HEK293 (cell line): ENCODE measurements around the gene TPRG1.
"Not testable (repeated sequence)": the region's sequence is repeated elsewhere in the genome, so short reads cannot be mapped to it uniquely, and the experiment has no call there.

ENCODE experiments used
- CTCF ChIA-PET: fragments of 350-600 bp; formaldehyde crosslinking; extraction: SDS; loops from one replicate; lab custom pipeline; 2021; ENCODE audit warnings: antibody characterized with exemption; lab: Yijun Ruan, JAX
- POLR2A ChIA-PET: fragments of 300-600 bp; formaldehyde crosslinking; extraction: SDS; loops from one replicate; lab custom pipeline; 2020; ENCODE audit warnings: antibody characterized with exemption, inconsistent platforms; lab: Yijun Ruan, JAX
- H3K27ac ChIP-seq: fragments of 200-500 bp; sonication (Bioruptor generic); 2 replicates; pipeline ENCODE4 v1.5.1; 2014; ENCODE audit warnings: low read depth, low read length, control low read depth, inconsistent platforms; ENCODE audit errors: extremely low read depth
- H3K36me3 ChIP-seq, 2 experiments: fragments of 200-500 bp in 1 of 2; sonication (Bioruptor generic) in 1 of 2; 1 replicate in 1 of 2; 2 replicates in 1 of 2; pipeline ENCODE4 v1.5.1; 2014 to 2017; ENCODE audit warnings: inconsistent platforms in 2 of 2, low read length in 2 of 2; ENCODE audit not compliant: control insufficient read depth in 2 of 2, insufficient read depth in 1 of 2
- H3K4me1 ChIP-seq: fragments of 200-500 bp; sonication (Bioruptor generic); 2 replicates; pipeline ENCODE4 v1.5.1; 2014; ENCODE audit warnings: mild to moderate bottlenecking, low read length, inconsistent platforms; ENCODE audit not compliant: control insufficient read depth, insufficient read depth
- H3K4me3 ChIP-seq: 2 replicates; pipeline ENCODE4 v1.5.1; 2011; ENCODE audit warnings: low read depth, mild to moderate bottlenecking, control low read depth, low read length, moderate library complexity
- H3K9me3 ChIP-seq: fragments of 200-500 bp; sonication (Bioruptor generic); 2 replicates; pipeline ENCODE4 v1.5.1; 2014; ENCODE audit warnings: low read depth, low read length, inconsistent platforms; ENCODE audit not compliant: control insufficient read depth, insufficient read depth
- GLI2 ChIP-seq: fragments of 450-650 bp; formaldehyde crosslinking; IDR thresholded peaks from 2 replicates; pipeline ENCODE4; 2017; ENCODE audit warnings: missing biosample characterization, missing genetic modification characterization, low read depth, borderline replicate concordance
- GLIS1 ChIP-seq: fragments of 450-650 bp; formaldehyde crosslinking; IDR thresholded peaks from 2 replicates; pipeline ENCODE4 v1.5.1; 2016; ENCODE audit warnings: missing biosample characterization, missing genetic modification characterization
- HOXA7 ChIP-seq: sonication (generic); formaldehyde crosslinking; IDR thresholded peaks from 2 replicates; pipeline ENCODE4 v1.8.1; 2022; ENCODE audit warnings: missing genetic modification reagents, borderline replicate concordance
- WT1 ChIP-seq: fragments of 450-650 bp; formaldehyde crosslinking; IDR thresholded peaks from 2 replicates; pipeline ENCODE4 v1.5.1; 2016; ENCODE audit warnings: missing biosample characterization, missing genetic modification characterization
- ZBTB8A ChIP-seq: fragments of 450-650 bp; formaldehyde crosslinking; IDR thresholded peaks from 2 replicates; pipeline ENCODE4 v1.5.1; 2016; ENCODE audit warnings: missing biosample characterization, missing genetic modification characterization
- ZNF174 ChIP-seq: fragments of 450-650 bp; formaldehyde crosslinking; IDR thresholded peaks from 2 replicates; pipeline ENCODE4 v1.5.0; 2017; ENCODE audit warnings: missing biosample characterization, mild to moderate bottlenecking, missing genetic modification characterization
- ZNF518A ChIP-seq: fragments of 450-650 bp; formaldehyde crosslinking; conservative IDR thresholded peaks from 2 replicates; pipeline ENCODE4 v1.5.1; 2016; ENCODE audit warnings: low read depth, missing biosample characterization, missing genetic modification characterization
- ZNF571 ChIP-seq: fragments of 450-650 bp; formaldehyde crosslinking; IDR thresholded peaks from 2 replicates; pipeline ENCODE4 v1.5.0; 2017; ENCODE audit warnings: missing biosample characterization, missing genetic modification characterization
- ZNF621 ChIP-seq: fragments of 450-650 bp; formaldehyde crosslinking; IDR thresholded peaks from 2 replicates; pipeline ENCODE4 v1.5.1; 2017; ENCODE audit warnings: missing biosample characterization, missing genetic modification characterization
- TF ChIP-seq, protein P1 (sequence below): fragments of 450-650 bp; formaldehyde crosslinking; IDR thresholded peaks from 2 replicates; pipeline ENCODE4 v1.5.1; 2016; ENCODE audit warnings: missing biosample characterization, missing genetic modification characterization
- TF ChIP-seq, protein P2 (sequence below): fragments of 450-650 bp; formaldehyde crosslinking; conservative IDR thresholded peaks from 2 replicates; pipeline ENCODE4 v1.5.1; 2016; ENCODE audit warnings: low read depth, missing biosample characterization, missing genetic modification characterization
- TF ChIP-seq, protein P3 (sequence below): fragments of 450-650 bp; formaldehyde crosslinking; IDR thresholded peaks from 2 replicates; pipeline ENCODE4 v1.5.1; 2016; ENCODE audit warnings: missing biosample characterization, missing genetic modification characterization

The TPRG1 gene

GRCh38 chr3:189324538-189325138 is 152.9 kb downstream of the TPRG1 start (continued):
- TF ChIP-seq, protein P1, sequence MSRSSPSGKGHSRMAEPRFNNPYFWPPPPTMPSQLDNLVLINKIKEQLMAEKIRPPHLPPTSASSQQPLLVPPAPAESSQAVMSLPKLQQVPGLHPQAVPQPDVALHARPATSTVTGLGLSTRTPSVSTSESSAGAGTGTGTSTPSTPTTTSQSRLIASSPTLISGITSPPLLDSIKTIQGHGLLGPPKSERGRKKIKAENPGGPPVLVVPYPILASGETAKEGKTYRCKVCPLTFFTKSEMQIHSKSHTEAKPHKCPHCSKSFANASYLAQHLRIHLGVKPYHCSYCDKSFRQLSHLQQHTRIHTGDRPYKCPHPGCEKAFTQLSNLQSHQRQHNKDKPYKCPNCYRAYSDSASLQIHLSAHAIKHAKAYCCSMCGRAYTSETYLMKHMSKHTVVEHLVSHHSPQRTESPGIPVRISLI (tag by site-specific recombination) = peak; percentile 93
- no peak for TF ChIP-seq ZNF621 (tag by site-specific recombination)
- TF ChIP-seq, all 188 proteins: peak for 61

DNA sequence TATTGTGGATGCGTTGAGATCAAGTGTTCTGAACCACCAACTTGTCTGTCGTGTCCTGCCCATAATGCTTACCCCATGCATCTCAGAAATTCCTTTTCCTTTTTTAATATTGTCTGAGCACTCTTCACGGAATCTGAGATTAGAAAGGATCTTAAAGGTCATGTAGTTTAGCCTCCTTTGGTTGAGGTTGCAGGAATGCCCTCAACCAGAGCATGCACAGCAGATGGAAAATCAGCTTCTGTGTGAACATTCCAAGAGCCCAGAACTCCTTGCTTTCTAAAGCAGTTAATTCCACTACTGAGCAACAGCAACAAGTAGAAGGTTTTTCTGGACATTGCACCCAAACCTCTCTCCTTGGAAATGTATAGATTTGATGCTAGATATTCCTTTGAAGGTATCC is 153.7 kb downstream of the TPRG1 start:
- ChIA-PET POLR2A (interaction anchor here (1.3 to 2.5 kb wide), 3 partner anchors 16 to 53 kb away, joined by 3 to 18 read pairs (median 6); no protein-coding TSS in a partner anchor), CTCF (interaction anchor here (0.7 to 1.2 kb wide), 2 partner anchors 18 to 36 kb away, joined by 3 read pairs; no protein-coding TSS in a partner anchor)
- Histone ChIP-seq H3K4me1 (peaks cover 16% of the 10 kb centered on the region), H3K4me3 (no peak overlapping the region), H3K9me3 (no peaks in the 10 kb centered on the region), H3K36me3 (no peaks in the 10 kb centered on the region), H3K27ac (peak overlapping the region; percentile 63; the same call in 1 of the 2 replicates)
- TF ChIP-seq ZNF174 (tag by site-specific recombination) (no peak), GLIS1 (no peak), HOXA7 (no peak), GLI2 (tag by site-specific recombination) (no peak), ZNF571 (tag by site-specific recombination) (no peak), ZNF518A (tag by site-specific recombination) (no peak), WT1 (no peak)

- H3K4me3 ChIP-seq, H3K4me1 ChIP-seq, POLR2A ChIA-PET, H3K27ac ChIP-seq, H3K9me3 ChIP-seq, H3K36me3 ChIP-seq: not testable (repeated sequence)
- CTCF ChIA-PET = interaction anchor here (0.6 to 3.3 kb wide), 2 partner anchors 29 to 57 kb away, joined by 3 to 14 read pairs; no protein-coding TSS in a partner anchor
- TF ChIP-seq ZNF518A (tag by site-specific recombination) (peak; percentile 54; the same call in 1 of the 2 replicates), ZBTB8A (tag by site-specific recombination) (peak; percentile 39; the same call in 1 of the 2 replicates)
- TF ChIP-seq, protein P2, sequence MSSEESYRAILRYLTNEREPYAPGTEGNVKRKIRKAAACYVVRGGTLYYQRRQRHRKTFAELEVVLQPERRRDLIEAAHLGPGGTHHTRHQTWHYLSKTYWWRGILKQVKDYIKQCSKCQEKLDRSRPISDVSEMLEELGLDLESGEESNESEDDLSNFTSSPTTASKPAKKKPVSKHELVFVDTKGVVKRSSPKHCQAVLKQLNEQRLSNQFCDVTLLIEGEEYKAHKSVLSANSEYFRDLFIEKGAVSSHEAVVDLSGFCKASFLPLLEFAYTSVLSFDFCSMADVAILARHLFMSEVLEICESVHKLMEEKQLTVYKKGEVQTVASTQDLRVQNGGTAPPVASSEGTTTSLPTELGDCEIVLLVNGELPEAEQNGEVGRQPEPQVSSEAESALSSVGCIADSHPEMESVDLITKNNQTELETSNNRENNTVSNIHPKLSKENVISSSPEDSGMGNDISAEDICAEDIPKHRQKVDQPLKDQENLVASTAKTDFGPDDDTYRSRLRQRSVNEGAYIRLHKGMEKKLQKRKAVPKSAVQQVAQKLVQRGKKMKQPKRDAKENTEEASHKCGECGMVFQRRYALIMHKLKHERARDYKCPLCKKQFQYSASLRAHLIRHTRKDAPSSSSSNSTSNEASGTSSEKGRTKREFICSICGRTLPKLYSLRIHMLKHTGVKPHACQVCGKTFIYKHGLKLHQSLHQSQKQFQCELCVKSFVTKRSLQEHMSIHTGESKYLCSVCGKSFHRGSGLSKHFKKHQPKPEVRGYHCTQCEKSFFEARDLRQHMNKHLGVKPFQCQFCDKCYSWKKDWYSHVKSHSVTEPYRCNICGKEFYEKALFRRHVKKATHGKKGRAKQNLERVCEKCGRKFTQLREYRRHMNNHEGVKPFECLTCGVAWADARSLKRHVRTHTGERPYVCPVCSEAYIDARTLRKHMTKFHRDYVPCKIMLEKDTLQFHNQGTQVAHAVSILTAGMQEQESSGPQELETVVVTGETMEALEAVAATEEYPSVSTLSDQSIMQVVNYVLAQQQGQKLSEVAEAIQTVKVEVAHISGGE (tag by site-specific recombination) = peak; percentile 58
- TF ChIP-seq, protein P3, sequence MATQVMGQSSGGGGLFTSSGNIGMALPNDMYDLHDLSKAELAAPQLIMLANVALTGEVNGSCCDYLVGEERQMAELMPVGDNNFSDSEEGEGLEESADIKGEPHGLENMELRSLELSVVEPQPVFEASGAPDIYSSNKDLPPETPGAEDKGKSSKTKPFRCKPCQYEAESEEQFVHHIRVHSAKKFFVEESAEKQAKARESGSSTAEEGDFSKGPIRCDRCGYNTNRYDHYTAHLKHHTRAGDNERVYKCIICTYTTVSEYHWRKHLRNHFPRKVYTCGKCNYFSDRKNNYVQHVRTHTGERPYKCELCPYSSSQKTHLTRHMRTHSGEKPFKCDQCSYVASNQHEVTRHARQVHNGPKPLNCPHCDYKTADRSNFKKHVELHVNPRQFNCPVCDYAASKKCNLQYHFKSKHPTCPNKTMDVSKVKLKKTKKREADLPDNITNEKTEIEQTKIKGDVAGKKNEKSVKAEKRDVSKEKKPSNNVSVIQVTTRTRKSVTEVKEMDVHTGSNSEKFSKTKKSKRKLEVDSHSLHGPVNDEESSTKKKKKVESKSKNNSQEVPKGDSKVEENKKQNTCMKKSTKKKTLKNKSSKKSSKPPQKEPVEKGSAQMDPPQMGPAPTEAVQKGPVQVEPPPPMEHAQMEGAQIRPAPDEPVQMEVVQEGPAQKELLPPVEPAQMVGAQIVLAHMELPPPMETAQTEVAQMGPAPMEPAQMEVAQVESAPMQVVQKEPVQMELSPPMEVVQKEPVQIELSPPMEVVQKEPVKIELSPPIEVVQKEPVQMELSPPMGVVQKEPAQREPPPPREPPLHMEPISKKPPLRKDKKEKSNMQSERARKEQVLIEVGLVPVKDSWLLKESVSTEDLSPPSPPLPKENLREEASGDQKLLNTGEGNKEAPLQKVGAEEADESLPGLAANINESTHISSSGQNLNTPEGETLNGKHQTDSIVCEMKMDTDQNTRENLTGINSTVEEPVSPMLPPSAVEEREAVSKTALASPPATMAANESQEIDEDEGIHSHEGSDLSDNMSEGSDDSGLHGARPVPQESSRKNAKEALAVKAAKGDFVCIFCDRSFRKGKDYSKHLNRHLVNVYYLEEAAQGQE (tag by site-specific recombination) = 0 out of 2 replicates have a peak, but pooled peaks have one; percentile 21
These were observed 157.9 kb downstream of the TPRG1 start for GRCh38 chr3:189329630-189330029.
